Activated CD4-positive, alpha-beta memory T cell treated with anti-CD3 and anti-CD28 coated beads, Interleukin-2, amount 10 ng/mL, durations not matched to agents 7 days and 5 days (primary cell): Measurements from ENCODE around the gene CST3. TPM values are rescaled to one million over a fixed set of nuclear protein-coding genes. Genes with fewer than 3 reads are reported as not detected.
"Not testable (repeated sequence)": the region's sequence is repeated elsewhere in the genome, so short reads cannot be mapped to it uniquely, and the experiment has no call there.

Source experiments
- CTCF ChIA-PET: fragments of 350-600 bp; sonication (Branson Sonifier 250); formaldehyde crosslinking; loops from one replicate; lab custom pipeline; 2021; ENCODE audit warnings: antibody characterized with exemption, inconsistent platforms; lab: Charles Lee
- POLR2A ChIA-PET: fragments of 350-600 bp; sonication (Branson Sonifier 250); formaldehyde crosslinking; loops from one replicate; lab custom pipeline; 2021; ENCODE audit warnings: antibody characterized with exemption; lab: Charles Lee
- DNase-seq: peaks from one replicate; pipeline ENCODE4 v3.0.0-alpha.2; 2020
- H3K27ac Mint-ChIP-seq: one replicate; pipeline ENCODE4 v1.8.0; 2021; ENCODE audit warnings: mild to moderate bottlenecking, mixed read lengths
- H3K27me3 Mint-ChIP-seq: one replicate; pipeline ENCODE4 v1.8.0; 2021; ENCODE audit warnings: mixed read lengths
- H3K36me3 Mint-ChIP-seq: one replicate; pipeline ENCODE4 v1.8.0; 2021; ENCODE audit warnings: low read depth, mixed read lengths
- H3K4me1 Mint-ChIP-seq: one replicate; pipeline ENCODE4 v1.8.0; 2021; ENCODE audit warnings: mixed read lengths
- H3K4me3 Mint-ChIP-seq: one replicate; pipeline ENCODE4 v1.8.0; 2021; ENCODE audit warnings: mild to moderate bottlenecking, mixed read lengths
- H3K9me3 Mint-ChIP-seq: one replicate; pipeline ENCODE4 v1.8.0; 2021; ENCODE audit warnings: mixed read lengths
- total RNA-seq, 2 experiments: library from RNA; stranded (reverse); gene quantifications; one replicate each; pipeline ENCODE4 v1.2.3, GENCODE V29; 2021

Gene CST3
- total RNA-seq, 2 experiments from 2014 or later = 0.55 to 0.76 TPM

DNA sequence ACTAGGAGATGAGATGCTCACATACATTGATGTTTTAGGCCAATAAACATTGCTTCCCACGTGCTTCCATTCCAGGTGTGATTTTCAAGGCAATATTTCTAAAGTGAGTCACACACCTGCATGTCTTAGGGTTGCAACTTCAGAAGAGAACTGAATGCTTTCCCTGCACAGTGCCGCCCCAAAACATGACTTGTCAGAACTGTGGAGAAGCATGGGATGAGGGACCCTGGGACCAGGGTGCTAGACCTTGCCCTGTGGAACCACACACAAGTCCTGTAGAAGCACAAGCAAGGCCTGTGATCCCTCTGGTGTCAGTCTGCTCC, 2.0 kb downstream of the CST3 start:
- H3K4me1 Mint-ChIP-seq, H3K36me3 Mint-ChIP-seq, DNase-seq, POLR2A ChIA-PET, CTCF ChIA-PET, H3K27ac Mint-ChIP-seq, H3K9me3 Mint-ChIP-seq, H3K4me3 Mint-ChIP-seq: not testable (repeated sequence)
- H3K27me3 Mint-ChIP-seq = peaks cover 22% of the 10 kb centered on the region

DNA sequence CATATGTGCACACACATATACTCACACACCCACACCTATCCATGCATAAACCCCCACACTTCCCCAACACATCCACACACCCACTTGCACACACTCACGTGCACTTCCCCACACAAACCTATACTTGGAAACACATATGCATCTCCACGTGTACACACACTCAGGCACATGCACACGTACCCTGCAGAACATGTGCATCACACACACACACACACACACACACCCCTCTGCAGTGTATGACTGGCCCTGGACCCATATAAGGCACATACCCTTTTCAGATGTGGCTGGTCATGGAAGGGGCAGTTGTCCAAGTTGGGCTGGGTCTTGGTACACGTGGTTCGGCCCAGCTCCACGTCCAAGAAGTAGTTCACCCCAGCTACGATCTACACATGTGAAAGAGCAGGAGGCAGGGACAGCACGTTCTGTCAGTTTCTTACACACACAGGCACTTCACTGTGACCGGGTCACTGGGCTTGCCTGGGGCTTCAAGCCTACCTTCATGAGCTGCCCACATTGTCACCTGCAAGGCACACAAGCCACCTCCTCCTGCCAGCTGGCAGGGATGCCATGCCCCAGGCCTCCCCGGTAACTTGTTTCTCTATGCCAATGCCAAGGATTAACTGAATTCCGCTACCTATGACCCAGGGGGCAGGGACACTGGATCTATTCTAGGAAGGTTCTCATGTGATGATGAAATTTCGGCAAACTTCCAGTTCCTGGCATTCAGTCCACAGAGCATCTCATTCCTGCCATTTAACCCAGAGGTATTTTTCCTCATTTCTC, 2.6 kb downstream of the CST3 start:
- H3K27ac Mint-ChIP-seq = no peak overlapping the region
- ChIA-PET CTCF (no interaction called here), POLR2A (no interaction called here)
- no peaks in the 10 kb centered on the region for H3K9me3 Mint-ChIP-seq
- H3K36me3 Mint-ChIP-seq = no peaks in the 10 kb centered on the region
- H3K27me3 Mint-ChIP-seq = peaks cover 22% of the 10 kb centered on the region
- no peak for DNase-seq
- peaks cover 3% of the 10 kb centered on the region for H3K4me1 Mint-ChIP-seq
- H3K4me3 Mint-ChIP-seq = no peak overlapping the region

DNA sequence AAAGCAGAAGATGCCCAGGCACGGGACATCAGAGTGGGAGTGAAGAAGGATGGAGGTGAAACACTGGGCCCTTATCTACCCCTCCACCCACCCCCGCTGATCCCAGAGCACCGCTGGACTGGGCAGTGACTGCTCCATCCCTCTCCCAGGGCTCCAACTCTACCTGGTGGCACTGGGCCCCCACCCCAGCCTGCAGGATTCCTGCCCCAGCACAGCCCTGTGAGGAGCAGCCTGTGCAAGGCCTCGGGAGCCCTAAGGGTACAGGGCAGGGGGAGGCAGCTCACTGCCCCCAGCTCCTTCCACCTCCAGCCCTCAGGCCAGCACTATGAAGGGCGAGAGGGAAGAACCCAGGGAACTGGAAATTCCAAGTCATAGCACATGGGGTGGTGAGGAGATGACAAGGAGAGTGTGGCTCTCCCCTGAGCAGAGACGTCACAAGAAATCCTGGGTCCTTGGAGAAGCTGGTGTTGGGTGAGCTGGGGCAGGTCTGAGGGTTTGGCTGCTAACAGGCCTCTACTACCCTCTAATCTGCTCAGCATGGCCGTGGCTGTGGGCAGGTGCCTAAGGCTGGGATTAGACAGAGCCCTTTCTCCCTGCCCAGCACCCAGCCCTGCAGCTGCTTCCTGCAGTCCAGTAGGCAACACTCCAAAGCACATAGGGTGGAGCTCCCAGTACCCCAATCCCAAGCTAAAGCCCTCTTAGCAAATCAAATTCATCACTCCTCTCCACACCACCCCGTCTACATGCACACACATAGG, 3.5 kb downstream of the CST3 start:
- ChIA-PET POLR2A (no interaction called here), CTCF (no interaction called here)
- H3K4me1 Mint-ChIP-seq = peaks cover 3% of the 10 kb centered on the region
- no peak for DNase-seq
- peaks cover 20% of the 10 kb centered on the region for H3K27me3 Mint-ChIP-seq
- H3K4me3 Mint-ChIP-seq = no peak overlapping the region
- no peak overlapping the region for H3K27ac Mint-ChIP-seq
- no peaks in the 10 kb centered on the region for H3K36me3 Mint-ChIP-seq
- no peaks in the 10 kb centered on the region for H3K9me3 Mint-ChIP-seq

DNA sequence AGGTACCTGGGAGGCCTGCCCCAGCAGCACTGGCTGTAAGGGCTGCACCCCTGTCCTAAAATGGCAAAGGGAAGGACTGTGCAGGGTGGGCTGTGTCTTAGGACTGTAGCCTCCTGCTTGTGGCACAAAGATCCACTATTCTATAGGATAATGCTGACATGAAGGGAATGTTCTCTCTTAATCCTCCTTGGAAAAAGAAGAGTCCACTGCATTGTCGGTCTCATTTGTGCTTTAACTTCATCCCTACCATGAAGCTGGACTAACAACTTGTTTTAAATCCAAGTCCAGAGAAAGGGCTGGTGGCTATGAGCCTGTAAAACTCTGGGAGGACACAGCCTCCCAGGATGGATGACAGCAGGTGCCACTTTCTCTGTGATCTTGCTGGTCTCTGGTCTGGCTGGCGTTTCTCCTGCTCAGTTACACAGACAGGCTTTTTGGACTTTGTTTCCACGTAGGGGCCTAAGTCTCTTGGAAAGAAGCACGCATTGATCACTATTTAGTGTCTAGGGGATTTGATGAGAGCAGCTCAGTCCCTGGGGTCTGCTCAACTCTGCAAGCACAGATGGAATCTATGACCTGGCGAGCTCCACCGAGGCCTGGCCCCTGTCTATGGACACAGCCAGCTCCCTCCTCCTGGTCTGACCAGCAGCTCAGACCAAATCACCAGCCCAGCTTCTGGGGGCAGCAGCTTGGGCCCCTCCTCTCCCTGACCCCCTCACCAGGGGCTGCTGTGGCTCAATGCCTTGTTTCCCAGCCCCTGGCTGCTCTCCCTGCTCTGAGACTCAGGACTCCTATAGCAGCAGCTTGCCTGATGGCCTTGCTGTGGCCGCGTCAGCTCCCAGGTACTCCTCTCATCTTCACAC, 4.8 kb downstream of the CST3 start:
- CTCF ChIA-PET = no interaction called here
- no peaks in the 10 kb centered on the region for H3K9me3 Mint-ChIP-seq
- H3K4me1 Mint-ChIP-seq = peaks cover 3% of the 10 kb centered on the region
- POLR2A ChIA-PET = no interaction called here
- no peak overlapping the region for H3K27ac Mint-ChIP-seq
- H3K4me3 Mint-ChIP-seq = no peak overlapping the region
- DNase-seq = no peak
- no peaks in the 10 kb centered on the region for H3K36me3 Mint-ChIP-seq
- peaks cover 17% of the 10 kb centered on the region for H3K27me3 Mint-ChIP-seq

DNA sequence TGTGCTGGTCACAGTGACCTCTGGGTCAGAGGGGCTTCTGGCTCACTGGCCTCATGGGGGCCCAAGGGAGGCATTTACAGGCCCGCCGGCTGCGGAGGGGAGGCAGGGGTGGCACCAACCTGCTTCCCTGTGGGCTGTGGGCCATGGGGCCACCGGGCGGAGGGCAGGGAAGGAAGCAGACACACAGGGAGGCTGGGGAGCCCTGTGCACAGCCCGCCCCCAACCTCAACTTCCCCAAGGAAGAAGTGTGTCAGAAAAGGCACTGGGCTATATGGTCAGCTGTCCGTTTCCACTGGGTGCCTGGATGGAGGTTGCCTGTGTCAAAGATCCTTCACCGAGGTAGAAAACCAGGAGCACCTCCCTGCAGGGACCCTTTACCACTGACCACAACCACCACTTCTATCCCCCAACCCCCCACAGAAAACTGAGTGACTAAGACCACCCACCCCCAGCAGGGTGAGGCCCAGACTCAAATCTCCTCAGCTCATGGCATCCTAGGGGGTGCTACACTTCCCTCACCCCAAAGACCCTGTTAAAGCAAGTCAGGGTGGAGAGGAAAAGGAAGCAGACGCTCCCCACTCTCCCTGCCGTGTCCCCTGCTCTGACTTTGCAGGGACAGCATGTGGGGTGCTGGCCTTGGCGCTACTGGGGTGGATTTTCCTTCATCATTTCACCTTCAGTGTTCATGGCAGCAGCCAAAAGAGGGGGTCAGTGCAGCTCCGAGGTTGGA, 5.6 kb downstream of the CST3 start:
- Mint-ChIP-seq H3K4me1 (peaks cover 3% of the 10 kb centered on the region), H3K9me3 (no peaks in the 10 kb centered on the region)
- CTCF ChIA-PET = no interaction called here

DNA sequence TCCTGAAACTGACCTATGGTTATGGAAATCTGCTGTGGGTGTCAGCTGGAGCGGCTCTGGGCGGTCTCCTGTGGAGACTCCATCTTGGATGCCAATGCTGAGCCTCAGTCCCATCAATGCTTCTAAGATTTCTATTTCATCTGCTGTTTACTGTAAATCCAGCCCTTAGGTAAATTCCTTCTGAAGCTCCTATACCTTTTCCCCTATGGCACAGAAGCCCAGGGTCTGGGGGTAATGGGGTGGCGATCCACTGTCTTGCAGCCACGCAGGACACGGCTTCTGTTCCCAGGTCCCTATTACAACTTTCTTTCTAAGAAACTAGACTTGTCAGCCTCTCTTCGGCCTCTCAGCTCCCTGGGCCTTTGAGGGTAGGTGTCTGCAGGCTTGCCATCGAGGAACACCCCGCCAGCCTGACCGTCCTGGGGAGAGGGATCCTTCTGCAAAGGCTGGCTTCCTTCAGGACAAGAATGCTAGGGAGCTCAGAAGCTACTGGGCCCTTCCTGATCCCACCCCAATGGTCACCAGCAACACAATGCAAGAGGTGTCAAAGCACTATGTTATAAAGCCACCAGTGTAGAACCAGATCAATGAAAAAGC, 6.4 kb downstream of the CST3 start:
- H3K4me1 Mint-ChIP-seq = no peaks in the 10 kb centered on the region
- H3K27me3 Mint-ChIP-seq = peaks cover 7% of the 10 kb centered on the region
- no peaks in the 10 kb centered on the region for H3K36me3 Mint-ChIP-seq
- no peak overlapping the region for H3K4me3 Mint-ChIP-seq
- no peaks in the 10 kb centered on the region for H3K9me3 Mint-ChIP-seq
- ChIA-PET CTCF (no interaction called here), POLR2A (no interaction called here)
- DNase-seq = no peak
- no peak overlapping the region for H3K27ac Mint-ChIP-seq

More for the DNA sequence above, 5.6 kb downstream of the CST3 start:
- POLR2A ChIA-PET = no interaction called here
- Mint-ChIP-seq H3K36me3 (no peaks in the 10 kb centered on the region), H3K27me3 (peaks cover 15% of the 10 kb centered on the region), H3K4me3 (no peak overlapping the region), H3K27ac (no peak overlapping the region)
- no peak for DNase-seq

DNA sequence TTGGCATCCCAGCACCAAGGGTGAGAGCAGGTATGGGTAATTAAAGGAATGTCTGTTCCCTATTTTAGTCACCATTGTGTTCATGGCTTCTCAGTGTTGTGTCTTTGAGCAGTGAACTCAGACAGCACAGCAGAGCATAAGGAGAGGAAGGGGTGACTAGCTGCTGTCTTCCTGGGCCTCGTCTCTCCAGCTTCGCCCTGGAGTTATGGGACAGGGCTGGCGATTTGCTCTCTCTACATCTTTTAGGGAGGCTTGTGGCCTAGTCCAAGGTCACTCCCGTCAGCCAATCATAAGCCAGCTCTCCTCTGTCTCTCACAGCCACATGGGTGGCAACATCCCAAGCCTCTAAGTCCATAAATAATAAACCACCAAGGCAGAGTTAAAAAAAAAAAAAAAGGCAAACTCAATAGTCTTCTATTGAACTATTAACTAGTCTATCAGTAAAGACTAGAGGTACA, 7.3 kb downstream of the CST3 start:
- H3K9me3 Mint-ChIP-seq = no peaks in the 10 kb centered on the region
- ChIA-PET POLR2A (no interaction called here), CTCF (no interaction called here)
- no peak overlapping the region for H3K4me3 Mint-ChIP-seq
- H3K27ac Mint-ChIP-seq = no peak overlapping the region
- no peaks in the 10 kb centered on the region for H3K36me3 Mint-ChIP-seq
- DNase-seq = no peak
- H3K4me1 Mint-ChIP-seq = no peaks in the 10 kb centered on the region
- peaks cover 4% of the 10 kb centered on the region for H3K27me3 Mint-ChIP-seq

DNA sequence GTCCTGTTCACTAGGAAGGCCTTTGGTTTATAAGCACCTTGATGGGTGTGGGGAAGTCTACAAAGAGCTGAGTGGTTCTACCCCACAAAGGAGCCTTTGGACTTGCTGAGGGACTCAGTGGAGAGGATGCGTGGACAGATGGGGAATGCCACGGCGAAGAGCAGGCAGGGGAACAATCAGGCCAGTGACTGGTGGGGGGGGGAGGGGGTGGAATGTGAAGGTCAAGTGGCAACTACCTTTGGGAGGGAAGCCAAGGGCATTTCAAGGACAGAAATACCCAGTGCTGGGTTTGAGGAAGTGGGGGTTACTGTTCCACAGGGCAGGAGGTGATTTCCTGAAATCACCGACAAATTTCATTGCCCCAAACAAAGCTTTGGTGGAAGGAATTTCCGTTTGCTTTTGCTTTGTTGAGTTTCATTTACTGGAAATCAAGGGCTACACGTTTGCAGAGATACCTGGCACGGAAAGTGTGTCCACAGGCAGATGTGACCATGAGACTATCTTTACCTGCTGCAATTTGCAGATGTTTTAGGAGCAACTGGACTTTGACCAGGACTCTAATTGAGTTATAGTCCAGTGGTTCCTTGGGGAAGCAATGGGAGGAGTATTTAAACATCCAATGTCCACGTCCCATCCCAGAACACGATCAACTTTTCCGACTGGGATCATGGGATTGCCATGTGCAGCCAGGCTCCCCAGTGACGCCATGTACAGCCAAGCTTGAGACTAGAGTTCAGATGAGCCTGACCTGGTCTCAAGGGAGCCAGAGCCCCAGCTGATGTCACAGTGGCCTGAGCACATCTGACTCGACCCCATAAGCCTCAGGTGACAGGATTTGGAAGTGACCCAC, 8.0 kb downstream of the CST3 start:
- Mint-ChIP-seq H3K4me3 (no peak overlapping the region), H3K27ac (no peak overlapping the region), H3K36me3 (no peaks in the 10 kb centered on the region), H3K4me1 (no peaks in the 10 kb centered on the region), H3K9me3 (no peaks in the 10 kb centered on the region), H3K27me3 (peaks cover 2% of the 10 kb centered on the region)
- ChIA-PET POLR2A (no interaction called here), CTCF (no interaction called here)
- no peak for DNase-seq

DNA sequence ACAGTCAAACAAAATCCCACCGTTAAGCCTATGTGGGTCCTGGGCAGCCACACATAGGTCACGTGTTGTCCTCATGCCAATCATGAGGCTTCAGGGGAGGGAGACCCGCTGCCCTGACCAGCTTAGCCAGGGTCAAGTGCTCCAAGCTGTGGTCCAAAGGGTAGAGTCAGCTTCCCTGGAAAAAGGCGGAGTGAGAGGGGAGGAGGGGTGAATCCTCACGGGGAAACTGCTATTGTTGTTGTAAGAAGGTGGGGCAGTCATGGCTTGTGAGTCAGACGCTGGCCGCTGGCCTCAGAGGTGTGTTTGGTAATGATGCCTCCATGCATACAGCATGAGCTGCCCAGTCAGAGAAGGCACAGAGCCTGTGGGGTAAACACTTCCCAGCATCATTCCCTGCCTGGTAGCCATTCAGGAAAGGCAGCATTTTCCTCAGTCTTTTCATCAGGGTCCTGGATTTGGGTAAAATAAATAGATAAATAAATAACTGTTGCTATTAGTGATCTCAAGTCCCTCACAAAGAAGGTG, 8.7 kb downstream of the CST3 start:
- Mint-ChIP-seq H3K9me3 (no peaks in the 10 kb centered on the region), H3K27ac (no peak overlapping the region), H3K4me1 (no peaks in the 10 kb centered on the region), H3K27me3 (peaks cover 3% of the 10 kb centered on the region), H3K4me3 (no peak overlapping the region), H3K36me3 (no peaks in the 10 kb centered on the region)
- CTCF ChIA-PET = no interaction called here
- no peak for DNase-seq
- POLR2A ChIA-PET = no interaction called here

DNA sequence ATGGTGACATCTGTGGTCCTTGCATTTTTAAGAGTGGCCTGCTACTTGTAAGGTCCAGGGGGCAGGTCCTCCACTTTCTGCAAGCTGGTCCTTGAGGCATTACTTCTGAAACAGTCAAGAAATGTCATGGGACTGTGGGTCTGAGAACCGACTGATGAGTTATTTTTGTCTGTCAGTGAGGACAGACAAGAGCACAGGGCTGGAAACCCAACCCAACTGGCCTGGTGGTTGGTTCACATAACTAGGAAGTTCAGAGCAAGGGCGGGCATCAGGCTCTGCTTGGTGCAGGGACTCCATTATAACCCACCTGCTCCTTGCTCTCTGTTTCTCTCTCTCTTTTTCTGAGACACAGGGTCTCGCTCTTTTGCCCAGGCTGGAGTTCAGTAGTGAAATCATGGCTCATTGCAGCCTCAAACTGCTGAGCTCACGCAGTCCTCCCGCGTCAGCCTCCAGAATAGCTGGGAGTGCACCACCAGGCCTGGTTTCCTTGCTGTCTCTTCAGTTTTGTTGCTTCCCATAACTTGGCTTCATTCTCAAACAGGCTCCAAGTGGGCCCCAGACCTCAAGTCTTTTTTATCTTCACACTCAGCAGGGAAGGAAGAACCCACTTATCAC, 9.2 kb downstream of the CST3 start:
- peaks cover 3% of the 10 kb centered on the region for H3K27me3 Mint-ChIP-seq
- H3K27ac Mint-ChIP-seq = no peak overlapping the region
- no peaks in the 10 kb centered on the region for H3K9me3 Mint-ChIP-seq
- ChIA-PET POLR2A (no interaction called here), CTCF (no interaction called here)
- no peaks in the 10 kb centered on the region for H3K36me3 Mint-ChIP-seq
- H3K4me3 Mint-ChIP-seq = no peak overlapping the region
- H3K4me1 Mint-ChIP-seq = no peaks in the 10 kb centered on the region
- no peak for DNase-seq

DNA sequence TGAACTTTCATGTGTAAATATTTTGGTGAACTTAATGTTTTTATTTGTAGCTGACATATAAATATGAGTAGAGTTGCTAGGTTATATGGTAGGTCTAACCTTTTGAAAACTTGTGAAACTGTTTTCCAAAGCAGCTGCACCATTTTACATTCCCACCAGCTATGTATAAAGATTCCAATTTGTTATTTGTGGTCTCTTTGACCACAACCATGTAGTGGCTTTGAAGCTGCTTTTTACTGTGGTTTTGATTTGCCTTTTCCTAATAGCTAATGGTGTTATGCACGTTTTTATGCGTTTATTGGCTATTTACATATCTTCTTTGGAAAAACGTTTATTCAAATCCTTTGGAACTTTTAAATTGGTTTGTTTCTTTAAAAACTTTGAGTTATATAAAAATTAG, 10.3 kb downstream of the CST3 start:
- H3K4me1 Mint-ChIP-seq = peaks cover 4% of the 10 kb centered on the region
- peaks cover 3% of the 10 kb centered on the region for H3K27me3 Mint-ChIP-seq
- no peak overlapping the region for H3K27ac Mint-ChIP-seq
- no peaks in the 10 kb centered on the region for H3K36me3 Mint-ChIP-seq
- POLR2A ChIA-PET = no interaction called here
- no peaks in the 10 kb centered on the region for H3K9me3 Mint-ChIP-seq
- no peak for DNase-seq
- CTCF ChIA-PET = no interaction called here
- no peak overlapping the region for H3K4me3 Mint-ChIP-seq
